Stimulated activated CD4-positive, alpha-beta T cell treated with anti-CD3 and anti-CD28 coated beads, Interleukin-1b, Interleukin-23, amount 100 ng/mL, for 4 hours (primary cell): ENCODE results near the gene EIF3K.

Source experiments
- DNase-seq, 2 donors: peaks; one replicate each; pipeline ENCODE4 v3.0.0-alpha.2; 2020; ENCODE audit warnings: low read depth in 2 of 2

The EIF3K gene

DNA sequence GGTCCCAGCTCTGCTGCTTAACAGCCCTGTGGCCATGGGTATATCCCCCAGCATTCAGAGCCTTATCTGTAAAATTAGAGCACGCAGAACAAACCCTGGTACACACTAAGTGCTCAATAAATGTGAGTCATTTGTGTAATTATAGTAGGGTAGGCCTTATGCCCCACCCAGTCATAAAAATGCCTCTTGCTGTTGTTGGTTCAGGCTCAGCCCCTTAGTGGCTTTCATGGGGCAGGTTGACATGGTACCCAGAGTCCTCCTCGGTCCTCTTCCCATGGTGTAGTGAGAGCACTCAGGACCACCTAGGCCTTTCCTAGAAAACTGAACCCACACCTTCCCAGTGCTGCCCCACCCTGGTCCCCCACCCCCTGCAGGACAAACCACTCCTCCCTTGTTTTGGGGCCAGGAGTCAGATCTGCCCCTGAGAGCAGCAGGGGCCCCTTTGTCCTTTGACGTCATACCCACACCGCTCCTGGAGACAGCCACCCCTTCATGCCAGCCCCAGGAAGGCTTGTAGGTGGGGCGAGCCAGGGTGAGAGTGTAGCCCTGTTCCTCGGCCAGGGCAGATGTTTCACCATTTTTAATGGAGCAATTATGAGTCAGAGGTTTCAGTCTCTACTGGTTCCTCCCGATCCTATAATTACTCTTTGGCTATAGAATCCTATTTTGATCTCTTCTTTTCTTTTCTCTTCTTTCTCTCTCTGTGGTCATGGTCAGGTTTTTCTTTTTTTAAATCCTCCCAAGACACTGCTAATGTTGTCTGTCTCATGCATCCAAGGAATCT, 65.3 kb downstream of the EIF3K start:
- DNase-seq = no peak

DNA sequence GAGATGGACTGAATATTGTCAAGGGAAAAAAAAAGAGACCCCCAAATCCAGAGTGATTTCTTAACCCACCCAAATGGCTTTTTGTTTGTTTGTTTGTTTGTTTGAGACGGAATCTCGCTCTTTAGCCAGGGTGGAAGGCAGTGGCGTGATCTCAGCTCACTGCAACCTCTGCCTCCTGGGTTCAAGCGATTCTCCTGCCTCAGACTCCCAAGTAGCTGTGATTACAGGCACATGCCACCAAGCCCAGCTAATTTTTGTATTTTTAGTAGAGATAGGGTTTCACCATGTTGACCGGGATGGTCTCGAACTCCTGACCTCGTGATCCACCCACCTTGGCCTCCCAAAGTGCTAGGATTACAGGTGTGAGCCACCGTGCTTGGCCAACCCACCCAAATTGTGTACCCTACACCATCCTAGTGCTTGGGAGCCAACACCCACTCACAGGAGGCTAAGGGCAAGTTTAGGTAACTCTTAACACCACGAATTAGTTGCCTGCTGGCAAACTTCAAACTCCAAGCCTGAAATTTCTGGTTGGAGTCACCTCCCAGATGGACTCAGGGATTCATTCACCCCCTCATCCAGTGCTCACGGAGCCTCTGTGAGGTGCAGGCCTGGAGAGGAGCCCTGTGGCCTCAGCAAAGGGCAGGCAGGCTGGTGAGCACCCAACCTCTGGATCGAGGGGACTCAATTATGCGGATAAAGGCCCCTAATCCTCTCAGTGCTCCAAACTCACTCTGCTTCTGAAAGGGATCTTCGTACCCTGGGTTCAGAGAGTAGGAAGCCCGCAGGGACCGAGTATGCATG, 66.1 kb downstream of the EIF3K start:
- no peak for DNase-seq

DNA sequence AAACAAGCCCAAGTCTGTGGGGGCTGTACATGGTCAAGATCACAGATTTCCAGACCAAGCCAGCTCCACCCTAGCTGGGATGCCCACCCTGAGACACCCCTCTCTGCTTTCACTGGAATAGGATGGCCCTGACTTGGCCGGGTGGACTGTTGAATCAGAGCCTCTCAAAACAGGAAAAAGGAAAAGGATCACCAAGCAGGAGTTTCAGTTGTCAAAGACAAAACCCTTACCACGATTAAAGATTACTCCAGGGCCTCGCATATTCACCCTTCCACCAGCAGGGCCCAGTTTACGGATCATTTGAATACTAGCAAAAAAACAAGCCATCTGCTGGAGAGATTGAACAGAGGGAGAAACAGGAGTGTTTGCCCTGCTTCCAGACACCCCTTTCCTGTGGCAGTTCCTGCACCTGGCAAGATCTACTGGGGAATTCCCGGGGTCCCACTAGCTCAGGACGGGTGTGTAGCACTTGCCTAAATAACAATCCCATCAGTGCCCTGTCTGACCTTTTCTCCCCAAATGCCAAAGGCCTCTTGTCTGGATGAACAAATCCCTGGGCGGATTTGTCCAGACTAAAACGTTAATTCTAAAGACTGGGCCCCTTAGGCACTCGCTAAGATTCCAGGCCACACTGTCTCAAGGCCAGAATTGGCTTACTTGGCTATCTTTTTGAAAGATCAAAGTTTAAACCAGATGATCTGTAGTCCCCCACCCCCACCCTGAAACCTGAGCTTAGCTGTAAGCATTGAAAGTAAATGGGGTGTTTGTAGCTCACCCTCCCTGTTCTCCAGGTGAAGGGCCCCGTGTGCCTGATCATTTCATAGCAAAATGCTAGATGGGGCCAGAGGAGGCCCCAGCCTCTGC, 66.9 kb downstream of the EIF3K start:
- no peak for DNase-seq

DNA sequence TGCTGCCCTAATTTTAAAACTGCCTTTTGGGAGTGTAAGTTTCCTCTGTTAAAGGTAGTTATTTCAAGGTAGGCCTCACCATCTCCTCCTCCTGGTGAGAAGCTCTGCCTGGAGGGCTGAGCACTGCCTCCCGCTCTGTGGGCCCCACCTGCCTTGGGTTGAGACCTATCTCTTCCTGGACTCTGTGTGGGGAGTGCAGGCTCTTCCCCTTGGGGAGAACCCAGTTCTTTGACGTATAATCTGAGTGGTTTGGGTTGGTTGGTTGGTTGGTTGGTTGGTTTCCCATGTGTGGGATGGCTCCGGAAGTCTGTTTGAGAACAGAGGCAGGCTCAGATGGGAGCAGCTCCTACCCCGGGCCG, 67.5 kb downstream of the EIF3K start:
- no peak for DNase-seq
